Suprapubic skin (tissue), 4 donors: ENCODE results near the gene PSMG4.

Source experiments
- POLR2A ChIP-seq, 2 donors: fragments of 450-650 bp; IDR thresholded peaks; one replicate each; pipeline ENCODE4 v1.6.1; 2017; ENCODE audit warnings: antibody characterized with exemption in 2 of 2, mild to moderate bottlenecking in 2 of 2, moderate library complexity in 2 of 2
- POLR2AphosphoS5 ChIP-seq, 3 donors: sonication (generic); formaldehyde crosslinking; IDR thresholded peaks; one replicate each; pipeline ENCODE4 v1.6.1; 2017; ENCODE audit warnings: antibody characterized with exemption in 3 of 3
- TF ChIP-seq, protein P1 (sequence below), 2 donors: fragments of 200-600 bp in 1 of 2; fragments of 450-650 bp in 1 of 2; sonication (generic) in 1 of 2; IDR thresholded peaks; one replicate each; pipeline ENCODE4 v1.5.1; 2016 to 2019; ENCODE audit warnings: antibody characterized with exemption in 2 of 2, mild to moderate bottlenecking in 1 of 2, moderate library complexity in 1 of 2

DNA sequence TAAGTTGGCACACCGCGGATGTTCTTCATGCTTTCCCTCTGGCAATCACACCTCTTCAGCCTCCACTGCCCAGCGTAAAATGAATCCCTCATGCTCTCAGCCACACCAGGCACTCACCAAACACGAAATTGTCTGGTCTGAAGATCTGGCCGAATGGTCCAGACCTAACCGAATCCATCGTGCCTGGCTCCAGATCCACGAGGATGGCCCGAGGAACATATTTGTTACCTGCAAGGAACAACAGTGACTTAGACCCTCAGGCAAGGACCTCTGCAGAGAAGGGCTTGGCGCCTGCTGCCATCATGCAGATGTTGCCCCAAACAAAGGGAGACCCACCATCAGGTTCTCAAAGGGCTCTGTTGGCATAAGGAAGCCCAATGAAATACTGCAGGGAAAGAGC, 32.7 kb upstream of the PSMG4 start:
- TF ChIP-seq, protein P1, sequence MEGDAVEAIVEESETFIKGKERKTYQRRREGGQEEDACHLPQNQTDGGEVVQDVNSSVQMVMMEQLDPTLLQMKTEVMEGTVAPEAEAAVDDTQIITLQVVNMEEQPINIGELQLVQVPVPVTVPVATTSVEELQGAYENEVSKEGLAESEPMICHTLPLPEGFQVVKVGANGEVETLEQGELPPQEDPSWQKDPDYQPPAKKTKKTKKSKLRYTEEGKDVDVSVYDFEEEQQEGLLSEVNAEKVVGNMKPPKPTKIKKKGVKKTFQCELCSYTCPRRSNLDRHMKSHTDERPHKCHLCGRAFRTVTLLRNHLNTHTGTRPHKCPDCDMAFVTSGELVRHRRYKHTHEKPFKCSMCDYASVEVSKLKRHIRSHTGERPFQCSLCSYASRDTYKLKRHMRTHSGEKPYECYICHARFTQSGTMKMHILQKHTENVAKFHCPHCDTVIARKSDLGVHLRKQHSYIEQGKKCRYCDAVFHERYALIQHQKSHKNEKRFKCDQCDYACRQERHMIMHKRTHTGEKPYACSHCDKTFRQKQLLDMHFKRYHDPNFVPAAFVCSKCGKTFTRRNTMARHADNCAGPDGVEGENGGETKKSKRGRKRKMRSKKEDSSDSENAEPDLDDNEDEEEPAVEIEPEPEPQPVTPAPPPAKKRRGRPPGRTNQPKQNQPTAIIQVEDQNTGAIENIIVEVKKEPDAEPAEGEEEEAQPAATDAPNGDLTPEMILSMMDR (IDR thresholded peaks at IDR 0.05): no peak
- TF ChIP-seq POLR2AphosphoS5 (IDR thresholded peaks at IDR 0.05) (no peak), POLR2A (IDR thresholded peaks at IDR 0.05) (no peak)
